MM.1S (cell line): Measurements from ENCODE around the gene PYM1.

Experiments
- DNase-seq: peaks from one replicate; pipeline ENCODE4 v3.0.0-alpha.2; 2015
- H2AFZ ChIP-seq: fragments of 300-600 bp; sonication (generic); 2 replicates; pipeline ENCODE4 v1.6.0; 2016; ENCODE audit warnings: antibody characterized with exemption, low read length
- H3F3A ChIP-seq: fragments of 300-600 bp; sonication (generic); 2 replicates; pipeline ENCODE4 v1.6.1; 2016; ENCODE audit warnings: mild to moderate bottlenecking, antibody characterized with exemption, low read length, moderate library complexity, mixed read lengths; ENCODE audit not compliant: insufficient read depth
- H3K27ac ChIP-seq: fragments of 300-600 bp; sonication (generic); 2 replicates; pipeline ENCODE4 v1.5.1; 2016; ENCODE audit warnings: mild to moderate bottlenecking, low read length
- H3K27me3 ChIP-seq: fragments of 300-600 bp; sonication (generic); replicated peaks from 2 replicates; pipeline ENCODE4 v1.6.0; 2016; ENCODE audit warnings: low read length; ENCODE audit not compliant: insufficient read depth
- H3K36me3 ChIP-seq: fragments of 300-600 bp; sonication (generic); replicated peaks from 2 replicates; pipeline ENCODE4 v1.6.1; 2016; ENCODE audit warnings: mild to moderate bottlenecking, low read length, mixed read lengths; ENCODE audit not compliant: insufficient read depth
- H3K4me1 ChIP-seq: fragments of 300-600 bp; sonication (generic); 2 replicates; pipeline ENCODE4 v1.6.1; 2016; ENCODE audit warnings: low read length, mixed read lengths
- H3K4me2 ChIP-seq: fragments of 300-600 bp; sonication (generic); 2 replicates; pipeline ENCODE4 v1.6.0; 2016; ENCODE audit warnings: low read depth, low read length
- H3K4me3 ChIP-seq: fragments of 300-600 bp; sonication (generic); 2 replicates; pipeline ENCODE4 v1.5.1; 2016; ENCODE audit warnings: low read length, mixed read lengths
- H3K79me2 ChIP-seq: fragments of 300-600 bp; sonication (generic); 2 replicates; pipeline ENCODE4 v1.6.1; 2016; ENCODE audit warnings: mixed run types, low read length, mixed read lengths
- H3K9ac ChIP-seq: fragments of 300-600 bp; sonication (generic); 2 replicates; pipeline ENCODE4 v1.6.1; 2016; ENCODE audit warnings: low read length, mixed read lengths
- H3K9me2 ChIP-seq: fragments of 300-600 bp; sonication (generic); replicated peaks from 2 replicates; pipeline ENCODE4 v1.6.1; 2016; ENCODE audit warnings: mild to moderate bottlenecking, low read length, mixed read lengths; ENCODE audit not compliant: insufficient read depth
- H3K9me3 ChIP-seq: fragments of 300-600 bp; sonication (generic); replicated peaks from 2 replicates; pipeline ENCODE4 v1.6.1; 2016; ENCODE audit warnings: mild to moderate bottlenecking, low read length, mixed read lengths; ENCODE audit not compliant: insufficient read depth
- H4K20me1 ChIP-seq: fragments of 300-600 bp; sonication (generic); 2 replicates; pipeline ENCODE4 v1.6.1; 2016; ENCODE audit warnings: mild to moderate bottlenecking, low read length, moderate library complexity, mixed read lengths; ENCODE audit not compliant: insufficient read depth
- EZH2 ChIP-seq: fragments of 300-600 bp; sonication (generic); optimal IDR thresholded peaks from 2 replicates; pipeline ENCODE3; 2017; ENCODE audit warnings: low read depth, mild to moderate bottlenecking, antibody characterized with exemption, low read length, mixed read lengths
- EZH2phosphoT487 ChIP-seq: fragments of 300-600 bp; sonication (generic); IDR thresholded peaks from 2 replicates; pipeline ENCODE4 v1.6.1; 2018; ENCODE audit warnings: antibody characterized with exemption, low read length
- TF ChIP-seq, protein P1 (sequence below): fragments of 300-600 bp; sonication (generic); IDR thresholded peaks from 2 replicates; pipeline ENCODE4 v1.5.1; 2016; ENCODE audit warnings: antibody characterized with exemption, low read length, mixed read lengths

The PYM1 gene

DNA sequence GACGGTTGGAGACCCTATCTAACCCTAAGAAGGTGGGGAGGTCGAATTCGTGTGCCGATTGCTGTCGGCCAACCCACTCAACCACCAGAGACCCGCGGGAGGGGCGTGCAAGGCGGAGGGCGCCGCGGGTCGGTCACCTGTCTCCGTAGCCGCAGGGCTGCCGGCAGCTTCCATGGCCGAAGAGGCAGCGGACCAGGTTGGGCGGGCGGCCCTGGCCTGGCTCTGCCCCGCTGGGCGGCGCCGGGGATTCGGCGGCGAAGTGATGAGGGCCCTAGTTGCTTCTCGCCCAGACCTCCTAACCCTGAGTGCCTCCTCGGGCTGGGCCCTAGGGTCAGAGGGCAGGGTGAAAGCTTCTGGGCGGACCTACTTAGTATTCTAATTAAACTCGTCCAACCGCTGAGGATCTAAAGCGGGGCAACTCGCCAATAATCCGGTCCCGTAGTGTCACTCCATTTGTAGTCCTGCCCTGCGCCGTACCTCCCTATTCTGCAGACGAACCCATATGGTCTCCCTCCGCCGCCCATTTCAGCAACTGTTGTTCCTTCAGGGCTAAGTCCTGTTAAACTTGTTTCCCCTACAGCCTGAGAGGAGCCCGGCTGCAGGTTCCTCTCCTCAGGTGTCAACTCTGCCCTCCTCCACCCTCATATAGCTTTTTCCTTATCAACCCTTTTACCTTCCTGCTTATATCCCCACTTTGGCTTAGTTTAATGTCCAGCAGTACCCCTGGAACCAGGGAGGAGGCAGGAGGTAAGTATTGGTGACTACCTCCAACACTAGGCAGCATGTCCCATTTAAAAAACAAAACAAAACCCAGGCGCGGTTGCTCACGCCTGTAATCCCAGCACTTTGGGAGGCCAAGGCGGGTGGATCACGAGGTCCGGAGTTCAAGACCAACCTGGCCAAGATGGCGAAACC is at the start of gene PYM1:
Gene PYM1, minus strand, starts transcription at position 307 of the 915 bp plus-strand sequence. Its CDS starts 133 bp downstream, at position 174.
- Histone ChIP-seq H3K4me1 (peaks cover 34% of the 10 kb centered on the region), H3K4me2 (peak within 1 kb of the TSS; percentile 94), H2AFZ (peak within 1 kb of the TSS; percentile 88), H4K20me1 (no peaks in the 10 kb centered on the region), H3K9me3 (no peaks in the 10 kb centered on the region), H3K27ac (peak within 1 kb of the TSS; percentile 86), H3K4me3 (peak within 1 kb of the TSS; percentile 94), H3K36me3 (no peaks in the 10 kb centered on the region), H3K79me2 (peaks cover 43% of the 10 kb centered on the region), H3K9me2 (no peaks in the 10 kb centered on the region), H3K27me3 (0 out of 2 replicates have a peak, but pooled peaks cover 7% of the 10 kb centered on the region), H3K9ac (peak within 1 kb of the TSS; percentile 87), H3F3A (peaks cover 39% of the 10 kb centered on the region)
- TF ChIP-seq EZH2phosphoT487 (no peak), EZH2 (no peak)
- TF ChIP-seq, protein P1, sequence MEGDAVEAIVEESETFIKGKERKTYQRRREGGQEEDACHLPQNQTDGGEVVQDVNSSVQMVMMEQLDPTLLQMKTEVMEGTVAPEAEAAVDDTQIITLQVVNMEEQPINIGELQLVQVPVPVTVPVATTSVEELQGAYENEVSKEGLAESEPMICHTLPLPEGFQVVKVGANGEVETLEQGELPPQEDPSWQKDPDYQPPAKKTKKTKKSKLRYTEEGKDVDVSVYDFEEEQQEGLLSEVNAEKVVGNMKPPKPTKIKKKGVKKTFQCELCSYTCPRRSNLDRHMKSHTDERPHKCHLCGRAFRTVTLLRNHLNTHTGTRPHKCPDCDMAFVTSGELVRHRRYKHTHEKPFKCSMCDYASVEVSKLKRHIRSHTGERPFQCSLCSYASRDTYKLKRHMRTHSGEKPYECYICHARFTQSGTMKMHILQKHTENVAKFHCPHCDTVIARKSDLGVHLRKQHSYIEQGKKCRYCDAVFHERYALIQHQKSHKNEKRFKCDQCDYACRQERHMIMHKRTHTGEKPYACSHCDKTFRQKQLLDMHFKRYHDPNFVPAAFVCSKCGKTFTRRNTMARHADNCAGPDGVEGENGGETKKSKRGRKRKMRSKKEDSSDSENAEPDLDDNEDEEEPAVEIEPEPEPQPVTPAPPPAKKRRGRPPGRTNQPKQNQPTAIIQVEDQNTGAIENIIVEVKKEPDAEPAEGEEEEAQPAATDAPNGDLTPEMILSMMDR = no peak
- DNase-seq = peak; percentile 93

DNA sequence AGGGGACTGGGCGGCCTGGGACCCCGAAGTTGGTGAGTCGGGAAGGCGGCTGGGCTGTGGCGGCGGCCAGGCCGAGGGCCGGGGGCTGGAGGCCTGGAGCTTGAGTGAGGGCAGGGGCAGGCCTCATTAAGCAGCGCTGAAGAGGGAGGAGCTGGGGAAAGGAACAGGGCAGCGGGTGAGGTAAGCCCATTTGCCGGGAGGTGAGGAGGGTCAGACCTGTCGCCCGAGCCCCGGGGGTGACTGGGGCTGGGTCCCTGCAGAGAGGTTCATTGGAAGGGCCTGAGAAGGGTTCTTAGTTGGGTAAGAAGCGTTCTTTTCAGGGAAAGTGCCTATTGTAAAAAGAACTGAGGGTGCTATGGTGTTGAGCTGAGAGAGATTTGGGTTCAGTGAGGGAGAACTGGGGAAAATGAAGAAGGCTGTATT is 46.6 kb upstream of the PYM1 start:
- TF ChIP-seq, protein P1 = no peak
- TF ChIP-seq EZH2phosphoT487 (no peak), EZH2 (no peak)
- peak overlapping the region; percentile 78 for H3K9ac ChIP-seq
- H3K27ac ChIP-seq = peak overlapping the region; percentile 35; the same call in 1 of the 2 replicates
- peak; percentile 48 for DNase-seq
- H3K9me3 ChIP-seq = no peaks in the 10 kb centered on the region
- H3K79me2 ChIP-seq = peaks cover 40% of the 10 kb centered on the region
- H3K9me2 ChIP-seq = no peaks in the 10 kb centered on the region
- H3F3A ChIP-seq = peaks cover 12% of the 10 kb centered on the region
- peaks cover 19% of the 10 kb centered on the region for H3K4me1 ChIP-seq
- H2AFZ ChIP-seq = peak overlapping the region; percentile 84
- H3K36me3 ChIP-seq = no peaks in the 10 kb centered on the region
- H3K27me3 ChIP-seq = no peaks in the 10 kb centered on the region
- H3K4me2 ChIP-seq = peak overlapping the region; percentile 71
- H3K4me3 ChIP-seq = peak overlapping the region; percentile 84
- H4K20me1 ChIP-seq = no peaks in the 10 kb centered on the region

DNA sequence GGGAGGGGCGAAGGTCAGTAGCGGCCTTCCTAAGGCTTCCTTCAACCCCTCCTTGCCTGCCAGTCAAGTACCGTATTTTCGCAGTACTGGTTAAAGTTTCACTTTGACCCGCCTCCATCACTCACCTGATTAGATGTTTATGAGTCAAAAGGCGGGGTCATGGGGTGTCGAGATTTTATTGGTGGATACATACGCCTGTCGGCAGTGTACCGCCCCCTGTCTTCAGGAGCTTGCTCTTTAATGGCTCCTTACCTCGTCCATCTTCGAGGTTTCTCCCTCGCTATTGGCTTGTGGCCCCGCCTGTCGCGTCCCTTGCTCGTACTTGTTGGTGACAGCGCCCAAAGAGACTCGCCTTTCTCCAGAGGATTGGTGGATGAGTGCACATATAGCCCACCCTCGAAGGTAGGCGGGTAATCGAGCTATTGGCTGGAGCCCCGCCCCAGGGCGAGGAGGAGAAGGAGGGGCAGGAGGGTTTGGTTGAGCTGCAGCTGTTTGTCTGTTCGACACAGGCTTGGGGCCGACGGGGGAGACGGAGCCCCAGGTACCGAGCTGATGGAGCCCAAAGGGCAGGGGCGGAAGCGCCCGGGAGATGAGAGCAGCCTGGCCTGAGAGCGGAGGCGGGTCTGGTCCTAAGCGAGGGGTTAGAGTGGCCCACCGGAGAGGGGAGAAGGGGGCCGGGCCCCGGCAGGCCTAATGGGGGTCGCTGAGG is 46.1 kb upstream of the PYM1 start, which contains the start of gene RAB5B:
Gene RAB5B, plus strand, starts transcription at position 480 of the 709 bp plus-strand sequence. CDS start 12,883 bp downstream, outside the sequence.
- TF ChIP-seq EZH2phosphoT487 = no peak
- TF ChIP-seq EZH2 = no peak
- TF ChIP-seq, protein P1 = no peak
- DNase-seq = peak; percentile 100
- Histone ChIP-seq H4K20me1 (no peaks in the 10 kb centered on the region), H3K4me3 (peak within 1 kb of the TSS; percentile 84), H3K27me3 (no peaks in the 10 kb centered on the region), H3K4me2 (peak within 1 kb of the TSS; percentile 71), H3K9me3 (no peaks in the 10 kb centered on the region), H3K9me2 (no peaks in the 10 kb centered on the region), H3K27ac (peak within 1 kb of the TSS; percentile 35; the same call in 1 of the 2 replicates), H3K79me2 (peaks cover 40% of the 10 kb centered on the region), H3K9ac (peak within 1 kb of the TSS; percentile 78), H2AFZ (peak within 1 kb of the TSS; percentile 84), H3F3A (peaks cover 12% of the 10 kb centered on the region), H3K36me3 (no peaks in the 10 kb centered on the region), H3K4me1 (peaks cover 19% of the 10 kb centered on the region)
